ENCODE results near the gene ADAM23. TPM values are rescaled to one million over a fixed set of nuclear protein-coding genes. Genes with fewer than 3 reads are reported as not detected.

The ADAM23 gene
- total and polyA plus RNA-seq, 2 experiments from 2014 or later: 2.8 to 3.3 TPM

GRCh38 chr2:206481056-206481455, 37.7 kb downstream of the ADAM23 start:
- H3K36me3 ChIP-seq (replicated peaks; ENCODE audit: insufficient read depth, low read depth): no peaks in the 10 kb centered on the region
- DNase-seq (ENCODE audit: low spot score): no peak
- no peaks in the 10 kb centered on the region for H3K9me2 ChIP-seq (replicated peaks; ENCODE audit: insufficient read depth)
- no peaks in the 10 kb centered on the region for H3K9me3 ChIP-seq (ENCODE audit: low read depth)
- peaks cover 9% of the 10 kb centered on the region for H3K27me3 ChIP-seq
- no peaks in the 10 kb centered on the region for H3K79me2 ChIP-seq
- H3K4me2 ChIP-seq: no peak overlapping the region
- WGBS (ENCODE audit: low lambda C conversion rate, missing lambda C conversion rate): 86% methylated on average over 3 of the region's 3 CpGs
- no peak overlapping the region for H3K4me3 ChIP-seq
- TF ChIP-seq CTCF (IDR thresholded peaks at IDR 0.05; ENCODE audit: poor library complexity) (no peak), EZH2phosphoT487 (IDR thresholded peaks at IDR 0.05; ENCODE audit: low read depth, severe bottlenecking, unreplicated experiment) (no peak), EZH2 (IDR thresholded peaks at IDR 0.05; ENCODE audit: borderline replicate concordance) (no peak)
- H3K27ac ChIP-seq: no peak overlapping the region
- no peaks in the 10 kb centered on the region for H3K4me1 ChIP-seq (ENCODE audit: insufficient read depth)
- H2AFZ ChIP-seq: no peak overlapping the region
- H4K20me1 ChIP-seq (ENCODE audit: insufficient read depth, poor library complexity, severe bottlenecking): no peaks in the 10 kb centered on the region

GRCh38 chr2:206482123-206482522, 38.8 kb downstream of the ADAM23 start:
- Histone ChIP-seq H2AFZ (no peak overlapping the region), H3K36me3 (replicated peaks; ENCODE audit: insufficient read depth, low read depth) (no peaks in the 10 kb centered on the region), H3K27me3 (peaks cover 9% of the 10 kb centered on the region), H3K27ac (no peak overlapping the region), H3K4me1 (ENCODE audit: insufficient read depth) (no peaks in the 10 kb centered on the region), H3K4me3 (no peak overlapping the region), H3K9me2 (replicated peaks; ENCODE audit: insufficient read depth) (no peaks in the 10 kb centered on the region), H3K4me2 (no peak overlapping the region), H3K9me3 (ENCODE audit: low read depth) (no peaks in the 10 kb centered on the region), H3K79me2 (no peaks in the 10 kb centered on the region), H4K20me1 (ENCODE audit: insufficient read depth, poor library complexity, severe bottlenecking) (no peaks in the 10 kb centered on the region)
- TF ChIP-seq EZH2 (IDR thresholded peaks at IDR 0.05; ENCODE audit: borderline replicate concordance) (no peak), CTCF (IDR thresholded peaks at IDR 0.05; ENCODE audit: poor library complexity) (no peak), EZH2phosphoT487 (IDR thresholded peaks at IDR 0.05; ENCODE audit: low read depth, severe bottlenecking, unreplicated experiment) (no peak)
- no peak for DNase-seq (ENCODE audit: low spot score)
- 87% methylated on average over 4 of the region's 4 CpGs for WGBS (ENCODE audit: low lambda C conversion rate, missing lambda C conversion rate)

- H3K27ac ChIP-seq: no peak overlapping the region
- WGBS (ENCODE audit: low lambda C conversion rate, missing lambda C conversion rate): 91% methylated on average over 4 of the region's 4 CpGs
- H3K9me3 ChIP-seq (ENCODE audit: low read depth): no peaks in the 10 kb centered on the region
- TF ChIP-seq EZH2 (IDR thresholded peaks at IDR 0.05; ENCODE audit: borderline replicate concordance) (no peak), CTCF (IDR thresholded peaks at IDR 0.05; ENCODE audit: poor library complexity) (no peak), EZH2phosphoT487 (IDR thresholded peaks at IDR 0.05; ENCODE audit: low read depth, severe bottlenecking, unreplicated experiment) (no peak)
- no peaks in the 10 kb centered on the region for H3K9me2 ChIP-seq (replicated peaks; ENCODE audit: insufficient read depth)
- no peaks in the 10 kb centered on the region for H3K4me1 ChIP-seq (ENCODE audit: insufficient read depth)
- H3K27me3 ChIP-seq: peaks cover 9% of the 10 kb centered on the region
- no peak overlapping the region for H3K4me2 ChIP-seq
- H3K4me3 ChIP-seq: no peak overlapping the region
- no peaks in the 10 kb centered on the region for H3K79me2 ChIP-seq
- no peak overlapping the region for H2AFZ ChIP-seq
- no peaks in the 10 kb centered on the region for H4K20me1 ChIP-seq (ENCODE audit: insufficient read depth, poor library complexity, severe bottlenecking)
- no peak for DNase-seq (ENCODE audit: low spot score)
- no peaks in the 10 kb centered on the region for H3K36me3 ChIP-seq (replicated peaks; ENCODE audit: insufficient read depth, low read depth)
Measured at GRCh38 chr2:206482633-206483032, 39.3 kb downstream of the ADAM23 start.

- Histone ChIP-seq H3K9me3 (ENCODE audit: low read depth) (no peaks in the 10 kb centered on the region), H3K79me2 (no peaks in the 10 kb centered on the region), H3K4me3 (no peak overlapping the region), H3K4me2 (no peak overlapping the region), H3K27ac (no peak overlapping the region), H4K20me1 (ENCODE audit: insufficient read depth, poor library complexity, severe bottlenecking) (no peaks in the 10 kb centered on the region), H3K36me3 (replicated peaks; ENCODE audit: insufficient read depth, low read depth) (no peaks in the 10 kb centered on the region), H2AFZ (no peak overlapping the region), H3K27me3 (no peaks in the 10 kb centered on the region), H3K4me1 (ENCODE audit: insufficient read depth) (no peaks in the 10 kb centered on the region), H3K9me2 (replicated peaks; ENCODE audit: insufficient read depth) (no peaks in the 10 kb centered on the region)
- TF ChIP-seq CTCF (IDR thresholded peaks at IDR 0.05; ENCODE audit: poor library complexity): no peak
- no peak for TF ChIP-seq EZH2 (IDR thresholded peaks at IDR 0.05; ENCODE audit: borderline replicate concordance)
- no peak for TF ChIP-seq EZH2phosphoT487 (IDR thresholded peaks at IDR 0.05; ENCODE audit: low read depth, severe bottlenecking, unreplicated experiment)
- 74% methylated on average over 7 of the region's 7 CpGs for WGBS (ENCODE audit: low lambda C conversion rate, missing lambda C conversion rate)
- no peak for DNase-seq (ENCODE audit: low spot score)
Measured at GRCh38 chr2:206488053-206488452, 44.7 kb downstream of the ADAM23 start.
